ENCODE data around the gene SLC38A9.

Gene SLC38A9

DNA sequence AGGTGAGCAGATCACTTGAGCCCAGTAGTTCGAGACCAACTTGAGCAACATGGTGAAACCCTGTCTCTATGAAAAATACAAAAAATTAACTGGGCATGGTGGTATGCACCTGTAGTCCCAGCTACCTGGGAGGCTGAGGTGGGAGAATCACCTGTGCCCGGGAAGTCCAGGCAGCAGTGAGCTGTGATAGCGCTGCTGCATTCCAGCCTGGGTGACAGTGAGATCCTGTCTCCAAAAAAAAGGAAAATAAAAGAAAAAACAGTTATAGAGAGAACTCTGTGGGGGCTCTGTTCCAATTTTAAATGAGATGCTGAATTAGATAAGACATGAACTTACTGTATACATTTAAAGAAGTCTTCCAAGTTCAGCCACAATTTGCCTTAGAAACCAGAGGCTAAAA lies 44.2 kb downstream of the SLC38A9 start:
- DNase-seq: no peak
- no peak overlapping the region for H3K4me3 ChIP-seq (ENCODE audit: low read length)
- no peaks in the 10 kb centered on the region for H3K9me2 ChIP-seq (replicated peaks; ENCODE audit: insufficient read depth, low read length)
- no peak for TF ChIP-seq CTCF (IDR thresholded peaks at IDR 0.05; ENCODE audit: low read length)
- TF ChIP-seq EZH2phosphoT487 (IDR thresholded peaks at IDR 0.05; ENCODE audit: low read length): no peak
- no peak for TF ChIP-seq EZH2 (optimal IDR thresholded peaks at IDR 0.05; ENCODE audit: low read depth, low read length)
- no peaks in the 10 kb centered on the region for H3K4me1 ChIP-seq (ENCODE audit: low read length)
- no peaks in the 10 kb centered on the region for H3K79me2 ChIP-seq (ENCODE audit: low read length)
- no peaks in the 10 kb centered on the region for H3K9me3 ChIP-seq (replicated peaks; ENCODE audit: insufficient read depth, low read length)
- H2AFZ ChIP-seq (ENCODE audit: low read length): no peak overlapping the region
- H3F3A ChIP-seq (ENCODE audit: insufficient read depth, low read length): no peaks in the 10 kb centered on the region
- H3K27ac ChIP-seq (ENCODE audit: low read length): no peak overlapping the region
- no peaks in the 10 kb centered on the region for H4K20me1 ChIP-seq (ENCODE audit: insufficient read depth, low read length)
- no peak overlapping the region for H3K4me2 ChIP-seq (ENCODE audit: low read depth, low read length)
- H3K27me3 ChIP-seq (replicated peaks; ENCODE audit: insufficient read depth, low read length): no peaks in the 10 kb centered on the region
- H3K9ac ChIP-seq (ENCODE audit: low read length): no peak overlapping the region
- no peaks in the 10 kb centered on the region for H3K36me3 ChIP-seq (replicated peaks; ENCODE audit: insufficient read depth, low read length)

DNA sequence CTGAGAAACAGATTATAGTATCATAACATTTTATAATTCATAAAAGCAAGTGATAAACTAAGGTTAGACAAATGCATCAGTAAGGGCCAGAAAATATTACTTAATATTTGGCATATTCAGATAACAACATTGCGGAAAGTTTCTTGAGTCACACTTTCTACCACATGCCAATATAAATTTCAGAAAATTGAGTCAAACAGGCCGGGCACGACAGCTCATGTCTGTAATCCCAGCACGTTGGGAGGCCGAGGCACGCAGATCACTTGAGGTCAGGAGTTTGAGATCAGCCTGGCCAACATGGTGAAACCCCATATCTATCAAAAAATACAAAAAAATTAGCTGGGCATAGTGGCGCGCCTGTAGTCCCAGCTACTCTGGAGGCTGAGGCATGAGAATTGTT lies 47.1 kb downstream of the SLC38A9 start:
- no peak for TF ChIP-seq EZH2 (optimal IDR thresholded peaks at IDR 0.05; ENCODE audit: low read depth, low read length)
- Histone ChIP-seq H3K36me3 (replicated peaks; ENCODE audit: insufficient read depth, low read length) (no peaks in the 10 kb centered on the region), H3K9me2 (replicated peaks; ENCODE audit: insufficient read depth, low read length) (no peaks in the 10 kb centered on the region), H4K20me1 (ENCODE audit: insufficient read depth, low read length) (no peaks in the 10 kb centered on the region), H2AFZ (ENCODE audit: low read length) (no peak overlapping the region), H3K4me3 (ENCODE audit: low read length) (no peak overlapping the region), H3K4me1 (ENCODE audit: low read length) (no peaks in the 10 kb centered on the region), H3K27ac (ENCODE audit: low read length) (no peak overlapping the region), H3K27me3 (replicated peaks; ENCODE audit: insufficient read depth, low read length) (no peaks in the 10 kb centered on the region), H3K9ac (ENCODE audit: low read length) (no peak overlapping the region), H3F3A (ENCODE audit: insufficient read depth, low read length) (no peaks in the 10 kb centered on the region), H3K9me3 (replicated peaks; ENCODE audit: insufficient read depth, low read length) (no peaks in the 10 kb centered on the region), H3K4me2 (ENCODE audit: low read depth, low read length) (no peak overlapping the region), H3K79me2 (ENCODE audit: low read length) (no peaks in the 10 kb centered on the region)
- DNase-seq: no peak

DNA sequence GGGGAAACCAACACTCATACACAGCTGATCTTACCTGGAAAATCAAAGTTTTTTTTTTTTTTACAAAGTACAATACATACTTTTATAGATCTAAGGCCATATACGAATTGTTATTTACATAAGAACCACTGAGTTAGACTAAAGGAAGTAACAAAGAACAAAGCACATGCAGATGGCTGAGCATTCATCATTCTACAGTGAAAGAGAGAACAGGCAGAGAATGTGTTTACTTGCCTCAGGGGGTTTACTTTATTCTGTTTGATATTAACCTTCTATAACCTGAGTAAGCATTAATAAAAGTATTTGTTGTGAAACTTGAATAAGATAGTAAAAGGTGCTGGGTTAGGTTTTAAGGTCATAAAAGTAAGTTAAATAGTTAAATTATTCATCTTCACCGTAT lies 54.7 kb downstream of the SLC38A9 start:
- no peaks in the 10 kb centered on the region for H3K79me2 ChIP-seq (ENCODE audit: low read length)
- TF ChIP-seq CTCF (IDR thresholded peaks at IDR 0.05; ENCODE audit: low read length): no peak
- TF ChIP-seq EZH2 (optimal IDR thresholded peaks at IDR 0.05; ENCODE audit: low read depth, low read length): no peak
- TF ChIP-seq EZH2phosphoT487 (IDR thresholded peaks at IDR 0.05; ENCODE audit: low read length): no peak
- H3K4me1 ChIP-seq (ENCODE audit: low read length): no peaks in the 10 kb centered on the region
- H3K4me2 ChIP-seq (ENCODE audit: low read depth, low read length): no peak overlapping the region
- no peak overlapping the region for H3K4me3 ChIP-seq (ENCODE audit: low read length)
- no peaks in the 10 kb centered on the region for H3K27me3 ChIP-seq (replicated peaks; ENCODE audit: insufficient read depth, low read length)
- no peak overlapping the region for H3K9ac ChIP-seq (ENCODE audit: low read length)
- no peak overlapping the region for H2AFZ ChIP-seq (ENCODE audit: low read length)
- H4K20me1 ChIP-seq (ENCODE audit: insufficient read depth, low read length): no peaks in the 10 kb centered on the region
- H3K36me3 ChIP-seq (replicated peaks; ENCODE audit: insufficient read depth, low read length): no peaks in the 10 kb centered on the region
- no peak for DNase-seq
- no peaks in the 10 kb centered on the region for H3K9me2 ChIP-seq (replicated peaks; ENCODE audit: insufficient read depth, low read length)
- H3K27ac ChIP-seq (ENCODE audit: low read length): no peak overlapping the region
- H3K9me3 ChIP-seq (replicated peaks; ENCODE audit: insufficient read depth, low read length): no peaks in the 10 kb centered on the region
- H3F3A ChIP-seq (ENCODE audit: insufficient read depth, low read length): no peaks in the 10 kb centered on the region

DNA sequence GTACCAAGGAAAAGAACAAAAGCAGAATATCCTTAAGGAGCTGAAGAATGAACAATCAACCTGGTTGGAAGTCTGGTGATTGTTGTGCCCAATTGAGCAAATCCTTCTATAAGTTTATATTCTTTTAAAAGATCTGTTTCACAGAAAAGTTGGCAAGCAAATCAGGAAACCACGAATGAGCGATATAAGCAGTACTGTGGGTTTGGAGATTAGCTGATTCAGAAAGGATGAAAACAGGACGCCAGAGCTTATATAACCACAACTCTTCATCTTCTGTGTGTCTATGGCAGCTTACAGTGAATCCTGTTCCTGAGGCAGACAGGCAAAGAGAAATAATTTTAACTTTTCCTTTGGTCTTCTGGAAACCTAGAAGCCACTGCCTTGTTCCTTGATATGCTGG lies 61.7 kb downstream of the SLC38A9 start:
- no peaks in the 10 kb centered on the region for H3K27me3 ChIP-seq (replicated peaks; ENCODE audit: insufficient read depth, low read length)
- TF ChIP-seq EZH2 (optimal IDR thresholded peaks at IDR 0.05; ENCODE audit: low read depth, low read length): no peak
- TF ChIP-seq EZH2phosphoT487 (IDR thresholded peaks at IDR 0.05; ENCODE audit: low read length): no peak
- H3K4me2 ChIP-seq (ENCODE audit: low read depth, low read length): no peak overlapping the region
- no peaks in the 10 kb centered on the region for H3F3A ChIP-seq (ENCODE audit: insufficient read depth, low read length)
- no peaks in the 10 kb centered on the region for H4K20me1 ChIP-seq (ENCODE audit: insufficient read depth, low read length)
- no peak overlapping the region for H3K4me3 ChIP-seq (ENCODE audit: low read length)
- H3K4me1 ChIP-seq (ENCODE audit: low read length): no peaks in the 10 kb centered on the region
- H3K9me2 ChIP-seq (replicated peaks; ENCODE audit: insufficient read depth, low read length): no peaks in the 10 kb centered on the region
- no peak overlapping the region for H3K9ac ChIP-seq (ENCODE audit: low read length)
- H3K9me3 ChIP-seq (replicated peaks; ENCODE audit: insufficient read depth, low read length): no peaks in the 10 kb centered on the region
- no peak overlapping the region for H2AFZ ChIP-seq (ENCODE audit: low read length)
- no peaks in the 10 kb centered on the region for H3K79me2 ChIP-seq (ENCODE audit: low read length)
- no peak overlapping the region for H3K27ac ChIP-seq (ENCODE audit: low read length)
- no peaks in the 10 kb centered on the region for H3K36me3 ChIP-seq (replicated peaks; ENCODE audit: insufficient read depth, low read length)
- DNase-seq: peak; percentile 45
